NCI-H146 treated with DMSO at 0.1 percent for 48 hours (cell line): Measurements from ENCODE around the gene CA9.
A peak's percentile ranks its signal among the peaks of the same experiment; 100 is the strongest.
"Not testable (repeated sequence)": the region's sequence is repeated elsewhere in the genome, so short reads cannot be mapped to it uniquely, and the experiment has no call there.

ENCODE experiments used
- DNase-seq: peaks from one replicate; lab custom pipeline; 2025; ENCODE audit not compliant: unreplicated experiment; lab: John Stamatoyannopoulos, UW

The CA9 gene

GRCh38 chr9:35673132-35674024 is at the start of gene CA9:
TSS of gene CA9 (plus strand) at chr9:35673928. CDS start at chr9:35673960, 32 bp downstream.
- DNase-seq: no peak

GRCh38 chr9:35627575-35627974 is 46.2 kb upstream of the CA9 start:
- no peak for DNase-seq

GRCh38 chr9:35628389-35628991 is 45.2 kb upstream of the CA9 start:
- DNase-seq: no peak

- no peak for DNase-seq
Observed at GRCh38 chr9:35629597-35629996, 44.1 kb upstream of the CA9 start.

GRCh38 chr9:35635730-35636129 is 38.0 kb upstream of the CA9 start:
- DNase-seq: no peak

GRCh38 chr9:35636135-35636876 is 37.4 kb upstream of the CA9 start:
- no peak for DNase-seq

GRCh38 chr9:35636877-35637246 is 36.9 kb upstream of the CA9 start:
- not testable (repeated sequence) for DNase-seq

- not testable (repeated sequence) for DNase-seq
Observed at GRCh38 chr9:35637427-35637955, 36.2 kb upstream of the CA9 start.

- not testable (repeated sequence) for DNase-seq
Observed at GRCh38 chr9:35638751-35639150, 35.0 kb upstream of the CA9 start.

GRCh38 chr9:35639225-35639624 is 34.5 kb upstream of the CA9 start:
- not testable (repeated sequence) for DNase-seq

GRCh38 chr9:35639631-35640030 is 34.1 kb upstream of the CA9 start:
- no peak for DNase-seq

- not testable (repeated sequence) for DNase-seq
Observed at GRCh38 chr9:35640431-35640830, 33.3 kb upstream of the CA9 start.

- DNase-seq: not testable (repeated sequence)
Observed at GRCh38 chr9:35641478-35641877, 32.2 kb upstream of the CA9 start.

GRCh38 chr9:35643046-35643445 is 30.7 kb upstream of the CA9 start:
- DNase-seq: no peak

GRCh38 chr9:35645736-35646135 is 28.0 kb upstream of the CA9 start:
- DNase-seq: not testable (repeated sequence)

GRCh38 chr9:35646153-35646532 is 27.6 kb upstream of the CA9 start:
- DNase-seq: peak; percentile 71

GRCh38 chr9:35646533-35647265 is 27.0 kb upstream of the CA9 start:
- DNase-seq: peak; percentile 90

- DNase-seq: no peak
Observed at GRCh38 chr9:35649431-35650340, 24.0 kb upstream of the CA9 start.

GRCh38 chr9:35650341-35651158 is 23.2 kb upstream of the CA9 start, which contains the start of gene SIT1:
TSS of gene SIT1 (minus strand) at chr9:35650931. CDS start at chr9:35650853, 78 bp downstream.
- DNase-seq: no peak
